Cardiac fibroblast (primary cell): ENCODE results near the gene GPC3.
A peak's percentile ranks its signal among the peaks of the same experiment; 100 is the strongest.

Experiments used
- DNase-seq, 2 donors: peaks; one replicate each; pipeline versions ENCODE4 v3.0.0 to v3.0.0-alpha.2; 2010; ENCODE audit warnings: low read depth in 2 of 2
- H3K4me3 ChIP-seq, 2 donors: replicated peaks in 1 of 2; 1 replicate in 1 of 2; 2 replicates in 1 of 2; pipeline ENCODE4 v1.5.1; 2011; ENCODE audit warnings: low read depth in 2 of 2, low read length in 2 of 2, mild to moderate bottlenecking in 2 of 2, moderate library complexity in 1 of 2
- TF ChIP-seq, protein P1 (sequence below): IDR thresholded peaks from one replicate; pipeline ENCODE4 v1.5.1; 2011; ENCODE audit warnings: low read depth, mild to moderate bottlenecking, low read length, inconsistent platforms

The GPC3 gene

DNA sequence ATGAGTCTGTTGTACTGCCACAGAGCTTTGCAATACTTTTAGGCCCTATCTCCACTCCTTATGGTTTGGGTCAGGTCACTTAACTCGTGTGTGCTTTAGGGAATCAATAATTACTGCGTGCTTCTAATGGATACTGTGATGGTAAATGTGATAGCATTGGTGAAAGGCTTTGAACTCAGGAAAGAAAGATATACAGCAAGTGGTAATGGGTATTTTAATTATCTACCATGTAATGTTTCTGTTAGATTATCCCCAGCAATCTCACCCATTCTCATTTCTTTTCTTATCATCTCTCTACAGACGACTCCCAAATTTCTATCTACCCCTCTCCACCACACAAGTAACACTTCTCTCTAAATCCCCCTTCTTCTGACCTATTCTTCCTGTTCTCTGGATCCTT, 128.6 kb downstream of the GPC3 start:
- TF ChIP-seq, protein P1, sequence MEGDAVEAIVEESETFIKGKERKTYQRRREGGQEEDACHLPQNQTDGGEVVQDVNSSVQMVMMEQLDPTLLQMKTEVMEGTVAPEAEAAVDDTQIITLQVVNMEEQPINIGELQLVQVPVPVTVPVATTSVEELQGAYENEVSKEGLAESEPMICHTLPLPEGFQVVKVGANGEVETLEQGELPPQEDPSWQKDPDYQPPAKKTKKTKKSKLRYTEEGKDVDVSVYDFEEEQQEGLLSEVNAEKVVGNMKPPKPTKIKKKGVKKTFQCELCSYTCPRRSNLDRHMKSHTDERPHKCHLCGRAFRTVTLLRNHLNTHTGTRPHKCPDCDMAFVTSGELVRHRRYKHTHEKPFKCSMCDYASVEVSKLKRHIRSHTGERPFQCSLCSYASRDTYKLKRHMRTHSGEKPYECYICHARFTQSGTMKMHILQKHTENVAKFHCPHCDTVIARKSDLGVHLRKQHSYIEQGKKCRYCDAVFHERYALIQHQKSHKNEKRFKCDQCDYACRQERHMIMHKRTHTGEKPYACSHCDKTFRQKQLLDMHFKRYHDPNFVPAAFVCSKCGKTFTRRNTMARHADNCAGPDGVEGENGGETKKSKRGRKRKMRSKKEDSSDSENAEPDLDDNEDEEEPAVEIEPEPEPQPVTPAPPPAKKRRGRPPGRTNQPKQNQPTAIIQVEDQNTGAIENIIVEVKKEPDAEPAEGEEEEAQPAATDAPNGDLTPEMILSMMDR = no peak
- DNase-seq = no peak
- no peak overlapping the region for H3K4me3 ChIP-seq

GRCh38 chrX:133854290-133854689, 131.1 kb downstream of the GPC3 start:
- H3K4me3 ChIP-seq = no peak overlapping the region
- TF ChIP-seq, protein P1 = no peak
- no peak for DNase-seq

DNA sequence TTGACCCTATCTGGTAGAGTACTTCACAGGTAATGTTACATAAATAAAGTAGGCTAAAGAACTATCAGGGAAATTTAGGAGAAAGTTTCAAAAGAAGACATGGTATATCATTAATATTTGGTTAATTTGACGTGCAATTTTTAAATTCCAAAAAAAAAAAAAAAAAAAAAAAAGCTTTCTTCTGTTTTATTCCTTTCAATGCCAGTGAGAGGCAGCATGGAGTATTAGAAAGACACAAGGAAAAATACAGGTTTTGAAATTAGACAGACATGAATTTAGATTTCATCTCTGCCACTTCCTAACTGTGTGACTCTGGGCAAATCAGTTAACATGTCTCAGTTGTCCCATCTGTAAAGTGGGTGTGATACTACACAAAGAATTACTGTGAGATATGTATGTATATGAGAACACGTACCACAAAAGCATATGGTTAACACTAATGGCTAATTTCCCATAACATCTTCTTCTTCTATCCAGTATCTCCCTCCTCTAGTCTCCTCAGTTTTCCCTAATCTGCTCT, 132.5 kb downstream of the GPC3 start:
- TF ChIP-seq, protein P1 = no peak
- no peak overlapping the region for H3K4me3 ChIP-seq
- no peak for DNase-seq

GRCh38 chrX:133852401-133852800, 133.0 kb downstream of the GPC3 start:
- TF ChIP-seq, protein P1 = no peak
- DNase-seq = peak in 1 of 2 donors; percentile 7
- H3K4me3 ChIP-seq = no peak overlapping the region

DNA sequence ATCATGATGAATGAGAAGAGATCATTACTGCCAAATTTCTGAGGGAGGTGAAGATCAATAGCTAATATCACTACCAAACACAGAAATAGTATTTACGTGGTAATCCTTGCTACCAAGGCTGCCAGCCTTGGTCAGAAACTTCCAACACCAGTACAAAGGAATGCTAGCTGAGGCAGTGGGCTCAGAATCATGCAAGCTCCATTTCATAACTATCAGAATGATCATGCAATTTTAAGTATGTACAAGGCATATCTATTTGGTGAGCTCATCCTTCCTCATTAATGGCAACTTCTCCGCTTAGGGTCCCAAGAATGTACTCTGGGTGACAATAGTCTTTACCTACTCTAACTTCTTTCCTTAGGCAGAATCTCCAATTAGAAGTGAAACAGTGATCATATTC, 135.0 kb downstream of the GPC3 start:
- no peak for DNase-seq
- no peak overlapping the region for H3K4me3 ChIP-seq
- TF ChIP-seq, protein P1 = no peak

GRCh38 chrX:133849676-133850075, 135.7 kb downstream of the GPC3 start:
- DNase-seq = no peak
- TF ChIP-seq, protein P1 = no peak
- H3K4me3 ChIP-seq = no peak overlapping the region

DNA sequence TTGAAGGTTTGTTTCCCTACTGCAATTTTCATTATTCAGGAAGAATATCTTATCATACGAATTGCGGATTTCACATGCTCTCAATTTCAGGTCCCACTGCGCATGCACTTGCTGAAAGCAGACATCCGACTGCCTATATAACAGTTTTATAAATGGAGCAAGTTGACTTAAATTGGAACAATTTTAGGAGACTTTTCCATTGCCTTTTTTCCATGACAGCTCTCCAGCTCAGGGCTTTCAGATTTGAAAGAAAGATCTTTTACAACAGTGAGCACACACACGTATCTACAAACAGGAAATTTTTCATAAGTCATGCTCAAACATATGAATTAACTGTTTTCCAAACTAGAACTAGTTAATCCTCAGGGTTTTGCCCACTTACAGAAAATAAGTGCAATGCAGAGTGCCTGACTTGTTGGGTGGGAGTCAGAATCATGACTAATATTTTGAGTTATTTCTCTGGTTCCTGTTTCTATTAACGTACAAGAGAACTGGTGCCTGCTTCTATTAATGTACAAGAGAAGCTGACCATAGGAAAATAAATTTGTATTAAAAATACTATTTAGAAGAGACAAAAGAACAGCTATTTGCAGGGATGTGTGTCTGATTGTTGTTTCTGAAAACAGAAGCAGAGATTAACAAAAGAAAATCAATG, 137.9 kb downstream of the GPC3 start:
- TF ChIP-seq, protein P1 = no peak

More for the DNA sequence above, 137.9 kb downstream of the GPC3 start:
- no peak for DNase-seq
- H3K4me3 ChIP-seq = no peak overlapping the region
